Limb (tissue), 2 donors: ENCODE data around the gene SEMG2.

Experiments
- DNase-seq, 2 donors: peaks; one replicate each; pipeline ENCODE4 v3.0.0-alpha.2; 2016; ENCODE audit errors: extremely low spot score in 2 of 2

Gene SEMG2, protein sequence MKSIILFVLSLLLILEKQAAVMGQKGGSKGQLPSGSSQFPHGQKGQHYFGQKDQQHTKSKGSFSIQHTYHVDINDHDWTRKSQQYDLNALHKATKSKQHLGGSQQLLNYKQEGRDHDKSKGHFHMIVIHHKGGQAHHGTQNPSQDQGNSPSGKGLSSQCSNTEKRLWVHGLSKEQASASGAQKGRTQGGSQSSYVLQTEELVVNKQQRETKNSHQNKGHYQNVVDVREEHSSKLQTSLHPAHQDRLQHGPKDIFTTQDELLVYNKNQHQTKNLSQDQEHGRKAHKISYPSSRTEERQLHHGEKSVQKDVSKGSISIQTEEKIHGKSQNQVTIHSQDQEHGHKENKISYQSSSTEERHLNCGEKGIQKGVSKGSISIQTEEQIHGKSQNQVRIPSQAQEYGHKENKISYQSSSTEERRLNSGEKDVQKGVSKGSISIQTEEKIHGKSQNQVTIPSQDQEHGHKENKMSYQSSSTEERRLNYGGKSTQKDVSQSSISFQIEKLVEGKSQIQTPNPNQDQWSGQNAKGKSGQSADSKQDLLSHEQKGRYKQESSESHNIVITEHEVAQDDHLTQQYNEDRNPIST

DNA sequence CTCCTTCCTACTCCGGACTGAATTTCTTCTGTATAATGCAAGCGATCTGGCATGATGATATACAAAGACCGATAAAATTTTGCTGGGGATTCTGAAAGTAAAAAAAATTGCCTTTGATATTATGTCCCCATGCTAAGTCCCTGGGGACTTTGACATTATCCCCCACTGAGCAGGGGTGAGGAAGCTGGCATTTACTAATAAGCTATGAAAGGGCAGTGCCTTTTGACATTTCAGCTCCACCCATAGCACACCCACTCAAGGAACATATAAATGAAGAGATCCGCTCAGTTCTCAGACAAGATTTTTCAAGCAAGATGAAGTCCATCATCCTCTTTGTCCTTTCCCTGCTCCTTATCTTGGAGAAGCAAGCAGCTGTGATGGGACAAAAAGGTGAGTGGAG lies at the start of gene SEMG2:
SEMG2 (plus strand) TSS at position 298 of the 400 bp plus-strand sequence; CDS start at position 315, 17 bp downstream.
- no peak for DNase-seq

DNA sequence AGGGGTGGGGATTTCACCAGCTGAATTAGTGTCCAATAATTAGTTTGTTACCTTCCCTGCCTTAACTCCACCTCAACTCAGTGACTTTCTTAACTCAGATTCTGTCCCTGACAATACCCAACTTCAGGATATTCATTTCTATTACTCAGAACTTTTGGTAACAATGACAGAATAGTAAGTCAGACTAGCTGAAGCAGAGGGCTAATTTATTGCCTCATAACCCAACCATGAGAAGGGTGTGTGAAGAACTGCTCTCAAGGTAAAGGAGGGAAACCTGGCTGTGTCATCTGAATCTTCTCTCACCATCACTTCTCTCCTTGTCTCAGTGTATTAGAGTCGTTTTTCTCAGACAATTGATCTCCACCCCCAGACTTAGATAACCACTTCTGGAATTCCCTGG lies 47.7 kb upstream of the SEMG2 start:
- no peak for DNase-seq

DNA sequence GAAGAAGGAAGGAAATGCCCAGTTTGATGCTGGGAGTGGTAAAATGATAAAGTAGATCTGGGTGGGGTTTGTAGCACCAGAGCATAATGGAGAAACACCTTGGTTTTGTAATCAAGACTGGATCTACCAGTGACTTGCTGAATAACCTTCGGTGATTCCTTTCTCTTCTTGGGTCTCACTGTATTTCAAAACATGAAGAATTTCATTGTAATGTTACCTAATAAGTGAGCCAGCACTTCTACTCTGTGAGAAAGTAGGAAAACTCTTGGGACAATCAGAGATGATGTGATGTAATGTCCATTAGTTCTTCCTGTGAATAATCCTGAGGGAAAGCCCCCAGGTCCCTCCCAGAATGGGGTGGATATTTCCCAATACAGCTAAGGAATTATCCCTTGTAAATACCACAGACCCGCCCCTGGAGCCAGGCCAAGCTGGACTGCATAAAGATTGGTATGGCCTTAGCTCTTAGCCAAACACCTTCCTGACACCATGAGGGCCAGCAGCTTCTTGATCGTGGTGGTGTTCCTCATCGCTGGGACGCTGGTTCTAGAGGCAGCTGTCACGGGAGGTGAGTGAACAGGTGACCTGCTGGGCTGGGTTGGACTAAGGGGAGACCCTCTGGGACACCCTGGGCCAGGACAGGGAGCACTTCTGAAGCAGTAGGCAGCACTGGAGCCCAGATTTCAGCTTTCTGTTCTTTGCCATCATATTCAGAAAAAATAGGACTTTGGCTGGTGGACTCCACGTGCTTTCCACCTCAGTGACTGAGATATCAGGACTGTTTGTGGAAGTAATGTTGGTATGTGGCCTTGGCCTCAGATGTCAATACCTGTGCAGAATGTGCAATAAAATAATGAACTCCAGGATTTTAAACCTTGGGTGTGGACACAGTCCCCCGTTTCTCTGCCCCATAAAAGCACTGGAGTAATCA lies 46.5 kb upstream of the SEMG2 start, which contains the start of gene PI3:
PI3 (plus strand) TSS at position 469 of the 931 bp plus-strand sequence; CDS start at position 490, 21 bp downstream.
- no peak for DNase-seq

DNA sequence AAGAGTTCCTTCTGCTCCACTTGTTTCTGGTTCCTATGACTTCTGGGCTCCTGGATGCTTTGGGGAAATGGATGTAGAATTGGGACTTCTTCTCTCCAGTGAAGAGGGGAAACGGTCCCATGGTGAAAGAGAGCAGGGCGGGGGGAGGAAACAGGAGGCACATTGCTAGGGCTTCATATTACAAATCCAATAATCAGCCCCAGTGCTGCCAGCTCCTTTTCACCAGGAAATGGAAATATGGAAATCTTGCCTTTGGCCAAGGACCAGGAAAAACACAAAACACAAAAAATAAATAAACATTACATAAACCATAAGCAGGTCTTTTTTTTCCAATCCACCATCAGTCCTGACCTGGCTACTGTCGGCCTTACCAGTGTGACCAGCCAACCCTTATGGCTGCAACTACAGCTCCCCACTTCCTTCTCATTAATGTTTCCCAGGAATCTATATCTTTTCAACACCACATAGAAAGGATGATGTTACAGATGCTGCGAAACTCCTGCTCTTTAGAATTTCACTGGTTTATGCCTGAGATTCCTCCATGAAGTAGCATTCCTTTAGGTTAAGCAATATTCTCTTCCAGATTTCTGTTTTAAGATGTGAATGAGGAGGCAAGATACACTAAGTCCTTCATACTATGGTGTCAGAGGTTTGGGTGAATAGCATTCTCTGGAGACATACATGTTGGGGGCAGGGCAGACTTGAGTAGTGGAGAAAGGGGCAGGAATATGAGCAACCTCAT lies 44.5 kb upstream of the SEMG2 start:
- no peak for DNase-seq

DNA sequence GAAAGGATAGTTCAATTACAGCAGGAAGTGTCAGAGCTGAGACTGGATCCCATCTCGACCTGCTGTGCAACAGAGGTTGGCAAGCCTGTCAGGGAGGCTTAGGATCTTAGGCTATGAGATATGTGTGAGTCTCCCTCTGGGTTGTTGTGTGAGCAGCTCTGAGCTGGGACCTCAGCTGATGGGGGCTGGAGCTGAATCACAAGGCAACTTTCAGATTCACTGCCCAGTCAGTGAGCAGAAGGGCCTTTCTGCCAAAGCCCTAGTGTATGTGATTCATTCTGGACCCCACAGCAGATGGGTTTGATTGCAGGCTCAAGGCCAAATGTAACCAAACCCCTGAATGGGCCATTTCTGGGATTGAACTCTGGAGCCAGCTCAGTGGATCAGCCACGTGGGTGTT lies 42.0 kb upstream of the SEMG2 start:
- DNase-seq: no peak

DNA sequence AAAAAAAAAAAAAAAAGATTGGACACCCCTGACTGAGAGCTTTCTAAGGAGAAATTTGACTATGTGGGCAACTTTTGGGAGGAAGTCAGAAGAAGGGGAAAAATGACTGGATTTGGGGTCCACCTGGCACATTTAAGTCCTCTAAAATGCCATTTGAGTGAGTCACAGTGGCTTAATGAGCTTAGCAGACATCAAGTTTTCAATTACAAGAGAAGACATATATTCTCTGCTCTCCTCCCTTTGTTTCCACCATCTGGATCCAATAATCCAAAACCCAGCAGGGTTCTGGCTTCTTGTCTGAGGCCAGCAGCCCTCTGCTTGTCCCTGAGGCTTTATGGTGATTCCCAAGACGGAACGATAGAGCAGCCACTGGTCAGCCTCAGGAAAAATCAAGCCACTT lies 39.5 kb upstream of the SEMG2 start:
- DNase-seq: no peak

DNA sequence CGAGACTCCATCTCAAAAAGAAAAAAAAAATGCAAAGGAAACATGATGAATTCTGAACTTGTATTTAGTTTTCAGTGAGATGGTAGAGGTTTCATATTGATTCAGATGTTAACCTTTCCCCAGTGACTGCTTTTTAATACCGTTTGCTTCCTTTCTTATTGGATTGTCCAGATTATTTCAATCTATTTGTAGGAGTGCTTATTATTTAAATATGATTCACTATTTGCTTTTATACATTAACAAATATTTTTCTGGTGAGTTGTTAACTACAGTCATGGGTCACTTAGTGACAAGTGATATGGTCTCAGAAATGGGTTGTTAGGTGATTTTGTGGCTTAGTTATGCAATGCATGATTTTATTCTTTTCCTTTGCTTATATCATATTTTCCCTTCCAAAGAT lies 38.1 kb upstream of the SEMG2 start:
- no peak for DNase-seq

DNA sequence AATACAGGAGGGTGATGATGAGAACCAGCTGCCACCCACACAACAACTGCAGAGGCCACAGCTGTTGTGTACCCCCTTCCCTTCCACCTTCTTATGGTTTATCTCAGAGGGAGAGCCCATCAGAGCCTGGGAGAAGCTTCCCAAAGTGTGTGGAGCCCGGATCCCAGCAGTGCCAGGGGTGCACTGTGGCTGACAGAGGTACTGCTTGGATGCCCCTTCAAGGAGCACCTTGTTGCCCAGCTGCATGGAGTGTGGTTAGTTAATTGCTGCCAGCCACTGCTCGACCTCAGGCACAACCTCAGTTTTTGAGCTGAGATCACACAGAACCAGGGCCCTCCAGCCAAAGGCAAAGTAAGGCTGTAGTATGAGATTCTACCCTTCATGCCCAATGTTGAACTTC lies 33.5 kb upstream of the SEMG2 start:
- no peak for DNase-seq

DNA sequence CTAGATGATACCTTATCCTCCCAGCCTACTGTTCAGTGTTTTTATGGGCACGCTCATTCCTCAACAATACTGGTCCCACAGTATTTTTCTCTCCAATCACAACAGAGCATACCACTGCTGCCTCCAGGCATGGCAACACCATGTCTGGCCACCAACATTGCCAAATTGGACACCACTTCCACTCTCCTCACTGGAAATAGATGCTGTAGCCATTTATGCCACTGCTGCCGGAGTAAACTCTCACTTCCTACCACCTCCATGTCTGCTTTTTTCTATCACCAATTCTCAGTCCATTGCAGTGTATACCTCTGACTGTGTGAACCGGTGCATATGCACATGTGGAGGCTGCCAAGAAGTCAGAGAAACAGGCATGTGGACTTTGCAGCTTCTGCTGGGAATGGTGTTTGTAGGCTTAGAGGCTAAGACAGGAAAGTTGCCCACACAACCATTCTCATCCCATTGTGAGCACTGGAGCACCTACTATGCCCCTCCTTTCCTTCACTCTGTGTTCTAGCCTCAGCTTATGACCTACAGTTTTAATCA lies 32.0 kb upstream of the SEMG2 start:
- no peak for DNase-seq

DNA sequence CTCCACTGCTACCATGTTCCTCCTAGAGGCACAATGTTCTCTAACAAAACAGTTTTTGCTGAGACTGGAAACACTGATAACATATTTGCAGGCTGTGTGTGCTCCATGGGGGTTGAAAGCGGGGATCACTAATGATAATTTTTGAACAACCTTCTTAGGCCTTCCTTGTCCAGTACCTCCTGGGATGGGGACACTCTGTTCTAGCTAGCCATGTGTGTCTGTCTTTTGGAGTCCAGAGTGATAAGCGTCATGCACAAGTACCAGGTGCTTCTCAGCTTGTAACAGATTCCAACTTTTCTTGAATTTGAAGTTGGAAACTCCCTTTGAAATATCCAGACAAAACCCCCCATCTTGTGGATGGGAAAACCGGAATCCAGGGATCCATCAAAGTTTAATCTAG lies 31.3 kb upstream of the SEMG2 start:
- no peak for DNase-seq

DNA sequence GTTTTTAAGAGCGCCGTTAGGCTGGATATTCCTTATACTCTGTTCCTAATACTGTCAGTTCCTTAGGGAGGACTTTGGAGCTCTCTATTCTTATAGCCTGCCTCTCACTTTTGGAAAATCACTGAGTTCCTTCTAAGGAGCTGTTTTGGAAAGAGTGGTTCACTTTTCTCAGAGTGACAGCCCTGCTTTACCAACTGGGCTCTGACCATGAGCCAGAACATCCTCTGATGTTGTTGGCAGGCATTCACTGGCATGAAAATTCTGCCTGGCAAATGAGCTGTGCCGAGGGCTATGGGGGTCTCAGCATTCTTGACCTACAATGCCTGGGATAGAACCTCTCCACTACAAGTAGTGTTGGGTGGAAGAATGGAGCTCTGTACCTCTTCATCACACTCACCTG lies 29.2 kb upstream of the SEMG2 start:
- no peak for DNase-seq

DNA sequence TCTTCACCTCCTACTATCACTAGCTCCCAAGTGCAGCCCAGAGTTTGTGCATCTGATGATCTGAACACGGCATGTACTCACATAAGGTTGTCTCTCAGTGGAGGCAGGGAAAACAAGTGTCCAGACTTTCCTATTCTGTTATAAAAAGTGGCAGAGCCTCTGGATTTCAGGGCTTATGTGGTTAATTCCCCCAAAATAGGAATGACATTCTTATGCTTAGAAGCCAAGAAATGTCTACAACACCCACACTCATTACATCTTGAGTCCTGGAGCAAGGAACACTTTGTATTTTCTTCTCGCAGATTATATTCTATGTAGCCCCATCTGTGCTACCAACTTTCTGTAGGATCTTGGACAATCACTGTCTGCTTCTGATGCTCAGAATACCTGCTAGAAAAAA lies 27.8 kb upstream of the SEMG2 start:
- DNase-seq: no peak

DNA sequence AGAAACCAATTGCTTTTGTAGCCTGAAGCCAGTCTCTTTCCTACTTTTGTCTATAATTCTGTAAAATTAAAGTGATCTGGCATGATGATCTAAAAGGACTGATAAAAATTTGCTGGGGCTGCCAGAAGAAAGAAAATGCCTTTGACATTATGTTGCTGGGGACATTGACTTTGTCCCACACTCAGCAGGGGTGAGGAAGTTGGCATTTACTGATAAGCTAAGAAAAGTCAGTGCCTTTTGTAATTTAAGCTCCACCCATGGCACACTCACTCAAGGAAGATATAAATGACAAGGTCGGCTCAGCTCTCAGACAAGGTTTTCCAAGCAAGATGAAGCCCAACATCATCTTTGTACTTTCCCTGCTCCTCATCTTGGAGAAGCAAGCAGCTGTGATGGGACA lies 14.4 kb upstream of the SEMG2 start, which contains the start of gene SEMG1:
SEMG1 (plus strand) TSS at position 309 of the 400 bp plus-strand sequence; CDS start at position 330, 21 bp downstream.
- no peak for DNase-seq

DNA sequence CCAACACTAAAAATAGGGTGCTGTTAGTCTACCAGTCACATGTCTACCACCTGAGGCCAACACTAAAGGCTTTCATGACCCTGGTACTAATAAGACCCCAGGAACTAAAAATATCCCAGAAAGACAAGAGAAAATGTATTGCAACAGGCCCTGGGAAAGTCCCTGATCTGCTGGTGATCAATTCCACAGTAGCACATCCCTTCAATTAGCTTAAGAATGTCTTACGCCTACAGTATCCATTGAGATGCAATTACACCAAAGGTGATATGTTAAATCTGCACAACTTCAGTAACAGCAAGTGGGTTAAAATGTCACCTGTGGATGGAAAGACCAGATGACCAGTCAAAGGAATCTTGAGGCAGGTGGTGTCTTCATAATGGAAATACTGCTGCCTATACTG lies 11.2 kb upstream of the SEMG2 start:
- DNase-seq: no peak

DNA sequence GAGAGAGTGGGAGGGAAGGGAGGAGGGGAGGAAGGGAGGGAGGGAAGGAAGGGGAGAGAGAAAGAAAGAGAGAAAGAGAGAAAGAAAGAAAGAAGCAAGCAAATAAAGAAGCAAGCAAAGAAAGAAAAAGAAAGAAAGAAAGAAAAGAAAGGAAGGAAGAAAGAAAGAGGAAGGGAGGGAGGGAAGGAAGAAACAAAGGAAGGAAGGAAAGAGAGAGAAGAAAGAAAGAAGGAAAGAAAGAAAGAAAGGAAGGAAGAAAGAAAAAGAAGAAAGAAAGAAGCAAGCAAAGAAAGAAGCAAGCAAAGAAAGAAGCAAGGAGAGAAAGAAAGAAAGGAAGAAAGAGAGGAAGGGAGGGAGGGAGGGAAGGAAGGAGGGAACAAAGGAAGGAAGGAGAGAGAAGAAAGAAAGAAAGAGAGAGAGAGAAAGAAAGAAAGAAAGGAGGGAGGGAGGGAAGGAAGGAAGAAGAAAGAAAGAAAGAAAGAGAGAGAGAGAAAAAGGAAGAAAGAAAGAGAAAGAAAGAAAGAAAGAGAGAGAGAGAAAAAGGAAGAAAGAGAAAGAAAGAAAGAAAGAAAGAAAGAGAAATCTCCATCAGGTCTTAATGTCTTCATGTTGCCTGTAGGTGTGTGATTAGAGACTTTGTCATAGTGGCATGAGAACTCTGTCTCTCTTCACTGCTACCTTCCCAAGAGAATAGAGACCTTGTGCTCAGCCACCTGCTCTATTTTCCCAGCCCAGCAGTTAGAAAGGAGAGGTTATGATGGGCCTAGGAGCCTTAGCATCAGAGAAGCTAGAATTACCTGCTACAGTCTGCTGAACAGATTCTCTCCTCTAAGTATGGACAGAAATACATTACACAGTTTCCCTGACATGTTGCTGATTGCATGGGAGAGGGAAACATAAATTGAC lies 9.4 kb upstream of the SEMG2 start:
- no peak for DNase-seq

DNA sequence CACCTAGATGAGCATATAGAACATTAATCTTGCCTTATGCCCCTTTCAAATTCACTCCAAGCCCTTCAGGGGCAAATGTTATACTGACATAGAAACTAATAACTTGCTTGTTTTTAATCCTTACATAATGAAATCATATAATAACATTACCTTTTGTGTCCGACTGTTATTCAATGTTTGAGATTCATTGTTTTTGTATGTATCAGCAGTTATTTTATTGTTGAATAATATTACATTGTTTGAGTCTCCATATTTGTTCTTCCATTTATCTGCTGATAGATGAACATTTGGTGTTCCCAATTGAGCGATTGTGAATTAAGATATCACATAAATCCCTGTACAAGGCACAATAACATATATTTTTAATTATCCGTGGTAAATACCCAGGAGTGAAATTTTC lies 8.3 kb upstream of the SEMG2 start:
- no peak for DNase-seq

DNA sequence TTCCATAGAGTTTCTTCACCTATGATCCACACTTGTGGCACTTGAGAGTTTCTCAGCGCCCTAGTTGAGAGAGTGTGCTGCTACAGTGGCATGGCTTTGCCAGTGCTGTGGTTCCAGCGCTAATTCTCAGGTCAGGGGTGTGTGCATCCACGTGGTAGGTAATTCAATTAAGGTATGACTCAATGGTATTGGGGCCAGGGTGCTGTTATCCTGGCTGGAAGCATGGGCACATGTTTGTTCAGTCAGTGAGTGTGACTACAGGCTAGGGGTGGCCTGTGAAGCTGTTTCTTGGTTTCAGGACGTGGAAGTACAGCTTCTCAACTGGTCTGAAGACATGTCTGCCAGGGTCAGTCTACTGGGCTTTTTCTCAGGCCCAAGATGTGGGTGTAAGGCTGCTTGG lies 3.0 kb upstream of the SEMG2 start:
- DNase-seq: no peak

DNA sequence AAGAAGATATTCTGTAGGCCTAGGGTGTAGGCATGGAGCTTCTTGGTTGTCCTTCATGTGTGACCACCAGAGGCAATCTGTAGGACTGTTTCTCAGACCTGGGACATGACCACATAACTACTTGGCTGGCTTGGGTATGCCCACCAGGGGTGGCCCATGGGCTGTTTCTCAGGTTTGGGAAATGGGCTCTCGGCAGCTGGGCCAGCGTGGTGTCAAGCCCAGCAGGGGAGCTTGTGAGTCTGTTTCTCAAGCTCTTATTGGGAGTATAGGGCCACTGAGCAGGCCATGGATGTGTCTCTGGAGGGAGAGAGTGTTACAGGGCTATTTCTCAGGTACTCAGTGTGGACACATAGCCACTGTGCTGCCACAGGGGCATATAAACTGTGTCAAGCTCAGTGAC lies 2.5 kb upstream of the SEMG2 start:
- no peak for DNase-seq

DNA sequence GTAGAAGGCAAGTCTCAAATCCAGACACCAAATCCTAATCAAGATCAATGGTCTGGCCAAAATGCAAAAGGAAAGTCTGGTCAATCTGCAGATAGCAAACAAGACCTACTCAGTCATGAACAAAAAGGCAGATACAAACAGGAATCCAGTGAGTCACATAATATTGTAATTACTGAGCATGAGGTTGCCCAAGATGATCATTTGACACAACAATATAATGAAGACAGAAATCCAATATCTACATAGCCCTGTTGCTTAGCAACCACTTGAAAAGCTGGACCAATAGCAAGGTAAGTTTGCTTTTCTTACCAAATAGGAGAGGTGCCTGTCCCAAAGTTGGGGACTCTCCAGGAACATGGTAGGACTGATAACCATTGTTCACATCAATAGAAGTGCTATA lies 2.0 kb downstream of the SEMG2 start:
- DNase-seq: no peak

DNA sequence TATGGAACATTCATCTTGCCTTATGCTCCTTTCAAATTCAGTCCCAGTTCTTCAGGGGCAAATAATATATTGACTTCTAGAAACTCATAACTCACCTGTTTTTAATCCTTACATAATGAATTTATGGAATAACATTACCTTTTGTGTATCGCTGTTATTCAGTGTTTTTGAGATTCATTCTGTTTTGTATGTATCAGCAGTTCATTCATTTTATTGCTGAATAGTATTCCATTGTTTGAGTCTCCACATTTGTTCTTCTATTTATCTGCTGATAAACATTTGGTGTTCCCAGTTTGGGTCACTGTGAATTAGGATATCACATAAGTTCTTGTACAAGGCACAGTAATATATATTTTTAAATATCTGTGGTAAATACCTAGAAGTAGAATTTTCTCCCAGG lies 5.1 kb downstream of the SEMG2 start:
- no peak for DNase-seq
